ENCODE measurements around the gene KIAA0825.

KIAA0825 gene

DNA sequence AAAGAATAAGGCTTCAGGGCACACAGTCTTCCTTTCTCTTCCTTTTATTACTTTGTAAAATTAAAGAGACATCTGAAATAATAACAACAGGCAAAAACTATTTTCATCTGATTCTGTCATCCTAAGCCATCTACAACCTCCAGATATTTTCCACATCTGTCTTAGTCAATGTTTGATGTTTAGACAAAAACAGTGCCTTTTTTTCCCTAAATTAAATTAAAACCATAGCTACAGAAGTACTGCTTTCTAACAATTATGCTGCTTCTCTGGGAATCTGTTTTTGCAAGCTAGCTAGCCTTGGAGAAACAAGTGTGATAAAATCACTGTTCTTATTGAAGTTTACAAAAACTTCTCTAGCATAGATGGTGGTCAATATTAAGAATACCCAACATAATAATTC, 95.4 kb downstream of the KIAA0825 start:
- H3K27ac ChIP-seq (ENCODE audit: low read depth, low read length): no peak overlapping the region
- H3K9ac ChIP-seq (ENCODE audit: low read length): no peak overlapping the region
- no peaks in the 10 kb centered on the region for H3K27me3 ChIP-seq (ENCODE audit: control insufficient read depth, insufficient read depth, low read length)
- no peaks in the 10 kb centered on the region for H3K4me1 ChIP-seq (ENCODE audit: control insufficient read depth, insufficient read depth, low read length)
- H3K4me3 ChIP-seq (ENCODE audit: low read length): no peak overlapping the region
- H3K36me3 ChIP-seq (ENCODE audit: control insufficient read depth, insufficient read depth, low read length): no peaks in the 10 kb centered on the region

DNA sequence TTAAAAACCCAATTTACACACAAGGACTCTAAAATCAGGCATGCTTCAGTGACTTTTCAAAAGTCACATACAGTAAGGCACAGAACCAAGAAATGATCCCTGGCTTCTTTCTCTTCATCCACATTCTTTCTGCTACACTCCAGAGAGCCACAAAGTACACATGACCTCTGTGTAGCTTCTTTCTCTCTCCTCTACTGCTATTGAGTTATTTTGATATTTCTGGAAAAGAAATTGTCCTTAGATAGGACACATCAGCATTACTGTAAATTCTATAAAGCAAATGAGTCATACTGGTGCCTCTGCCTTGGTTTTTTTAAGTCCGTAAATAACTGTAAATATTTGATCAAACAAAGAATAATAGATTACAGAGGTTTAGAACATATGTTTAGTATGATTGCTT, 96.3 kb downstream of the KIAA0825 start:
- no peak overlapping the region for H3K4me3 ChIP-seq (ENCODE audit: low read length)
- no peaks in the 10 kb centered on the region for H3K27me3 ChIP-seq (ENCODE audit: control insufficient read depth, insufficient read depth, low read length)
- H3K27ac ChIP-seq (ENCODE audit: low read depth, low read length): no peak overlapping the region
- H3K4me1 ChIP-seq (ENCODE audit: control insufficient read depth, insufficient read depth, low read length): no peaks in the 10 kb centered on the region
- no peaks in the 10 kb centered on the region for H3K36me3 ChIP-seq (ENCODE audit: control insufficient read depth, insufficient read depth, low read length)
- H3K9ac ChIP-seq (ENCODE audit: low read length): no peak overlapping the region

- Histone ChIP-seq H3K4me1 (ENCODE audit: control insufficient read depth, insufficient read depth, low read length) (no peaks in the 10 kb centered on the region), H3K4me3 (ENCODE audit: low read length) (no peak overlapping the region), H3K9ac (ENCODE audit: low read length) (no peak overlapping the region), H3K36me3 (ENCODE audit: control insufficient read depth, insufficient read depth, low read length) (no peaks in the 10 kb centered on the region), H3K27ac (ENCODE audit: low read depth, low read length) (no peak overlapping the region), H3K27me3 (ENCODE audit: control insufficient read depth, insufficient read depth, low read length) (no peaks in the 10 kb centered on the region)
Measured at GRCh38 chr5:94517490-94518488, 100.6 kb downstream of the KIAA0825 start.

- Histone ChIP-seq H3K4me3 (ENCODE audit: low read length) (no peak overlapping the region), H3K36me3 (ENCODE audit: control insufficient read depth, insufficient read depth, low read length) (no peaks in the 10 kb centered on the region)
Measured at GRCh38 chr5:94516148-94516547, 102.3 kb downstream of the KIAA0825 start.

DNA sequence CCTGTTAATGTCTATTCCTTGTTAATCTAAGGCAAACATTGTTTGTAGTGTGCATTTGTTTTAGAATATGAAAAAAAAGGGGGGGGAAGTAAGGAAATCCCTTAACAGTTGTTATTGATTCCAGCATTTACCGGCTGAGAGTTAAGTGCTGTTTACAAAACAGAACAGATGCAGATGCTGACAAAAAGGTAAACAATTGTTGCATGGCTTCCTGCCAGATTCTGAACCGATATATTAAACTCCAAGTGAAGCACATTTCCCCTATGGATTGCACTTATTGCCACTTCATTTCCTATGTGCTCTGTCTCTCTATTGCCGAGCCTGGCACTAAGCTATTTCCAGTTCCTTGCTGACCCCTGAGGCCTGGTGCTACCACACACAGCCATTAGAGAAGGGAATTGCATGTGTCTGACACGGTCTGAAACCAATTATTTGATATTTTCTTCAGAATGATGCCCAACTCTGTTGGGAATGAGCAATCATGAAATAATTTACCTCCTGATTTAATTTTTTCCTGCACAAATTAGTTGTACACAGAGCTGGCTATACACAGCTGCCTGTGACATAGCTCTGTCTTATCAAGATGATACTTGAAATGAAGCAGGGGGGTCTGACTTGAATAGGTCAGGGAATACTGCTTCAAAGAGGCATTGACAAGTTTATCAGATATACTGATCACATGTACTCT, 109.8 kb downstream of the KIAA0825 start:
- H3K36me3 ChIP-seq (ENCODE audit: control insufficient read depth, insufficient read depth, low read length): no peaks in the 10 kb centered on the region
- no peaks in the 10 kb centered on the region for H3K4me1 ChIP-seq (ENCODE audit: control insufficient read depth, insufficient read depth, low read length)
- H3K27me3 ChIP-seq (ENCODE audit: control insufficient read depth, insufficient read depth, low read length): no peaks in the 10 kb centered on the region
- H3K9ac ChIP-seq (ENCODE audit: low read length): no peak overlapping the region
- H3K27ac ChIP-seq (ENCODE audit: low read depth, low read length): no peak overlapping the region
- no peak overlapping the region for H3K4me3 ChIP-seq (ENCODE audit: low read length)

More at GRCh38 chr5:94516148-94516547, 102.3 kb downstream of the KIAA0825 start:
- H3K9ac ChIP-seq (ENCODE audit: low read length): no peak overlapping the region
- no peaks in the 10 kb centered on the region for H3K4me1 ChIP-seq (ENCODE audit: control insufficient read depth, insufficient read depth, low read length)
- no peaks in the 10 kb centered on the region for H3K27me3 ChIP-seq (ENCODE audit: control insufficient read depth, insufficient read depth, low read length)
- no peak overlapping the region for H3K27ac ChIP-seq (ENCODE audit: low read depth, low read length)

GRCh38 chr5:94505327-94506068, 112.9 kb downstream of the KIAA0825 start:
- H3K27ac ChIP-seq (ENCODE audit: low read depth, low read length): no peak overlapping the region
- no peak overlapping the region for H3K4me3 ChIP-seq (ENCODE audit: low read length)

GRCh38 chr5:94503677-94504076, 114.7 kb downstream of the KIAA0825 start:
- Histone ChIP-seq H3K36me3 (ENCODE audit: control insufficient read depth, insufficient read depth, low read length) (no peaks in the 10 kb centered on the region), H3K27ac (ENCODE audit: low read depth, low read length) (no peak overlapping the region), H3K4me3 (ENCODE audit: low read length) (no peak overlapping the region)

More at GRCh38 chr5:94505327-94506068, 112.9 kb downstream of the KIAA0825 start:
- Histone ChIP-seq H3K27me3 (ENCODE audit: control insufficient read depth, insufficient read depth, low read length) (no peaks in the 10 kb centered on the region), H3K9ac (ENCODE audit: low read length) (no peak overlapping the region), H3K4me1 (ENCODE audit: control insufficient read depth, insufficient read depth, low read length) (no peaks in the 10 kb centered on the region), H3K36me3 (ENCODE audit: control insufficient read depth, insufficient read depth, low read length) (no peaks in the 10 kb centered on the region)

GRCh38 chr5:94501365-94501764, 117.0 kb downstream of the KIAA0825 start:
- H3K27me3 ChIP-seq (ENCODE audit: control insufficient read depth, insufficient read depth, low read length): no peaks in the 10 kb centered on the region
- H3K27ac ChIP-seq (ENCODE audit: low read depth, low read length): no peak overlapping the region
- no peaks in the 10 kb centered on the region for H3K4me1 ChIP-seq (ENCODE audit: control insufficient read depth, insufficient read depth, low read length)
- no peaks in the 10 kb centered on the region for H3K36me3 ChIP-seq (ENCODE audit: control insufficient read depth, insufficient read depth, low read length)
- H3K4me3 ChIP-seq (ENCODE audit: low read length): no peak overlapping the region
- H3K9ac ChIP-seq (ENCODE audit: low read length): no peak overlapping the region

More at GRCh38 chr5:94503677-94504076, 114.7 kb downstream of the KIAA0825 start:
- Histone ChIP-seq H3K4me1 (ENCODE audit: control insufficient read depth, insufficient read depth, low read length) (no peaks in the 10 kb centered on the region), H3K27me3 (ENCODE audit: control insufficient read depth, insufficient read depth, low read length) (no peaks in the 10 kb centered on the region), H3K9ac (ENCODE audit: low read length) (no peak overlapping the region)

- Histone ChIP-seq H3K27ac (ENCODE audit: low read depth, low read length) (no peak overlapping the region), H3K36me3 (ENCODE audit: control insufficient read depth, insufficient read depth, low read length) (no peaks in the 10 kb centered on the region), H3K4me1 (ENCODE audit: control insufficient read depth, insufficient read depth, low read length) (no peaks in the 10 kb centered on the region), H3K4me3 (ENCODE audit: low read length) (no peak overlapping the region), H3K9ac (ENCODE audit: low read length) (no peak overlapping the region), H3K27me3 (ENCODE audit: control insufficient read depth, insufficient read depth, low read length) (no peaks in the 10 kb centered on the region)
Measured at GRCh38 chr5:94499806-94500205, 118.6 kb downstream of the KIAA0825 start.

- no peaks in the 10 kb centered on the region for H3K27me3 ChIP-seq (ENCODE audit: control insufficient read depth, insufficient read depth, low read length)
- H3K27ac ChIP-seq (ENCODE audit: low read depth, low read length): no peak overlapping the region
- H3K36me3 ChIP-seq (ENCODE audit: control insufficient read depth, insufficient read depth, low read length): no peaks in the 10 kb centered on the region
- no peaks in the 10 kb centered on the region for H3K4me1 ChIP-seq (ENCODE audit: control insufficient read depth, insufficient read depth, low read length)
- no peak overlapping the region for H3K9ac ChIP-seq (ENCODE audit: low read length)
- no peak overlapping the region for H3K4me3 ChIP-seq (ENCODE audit: low read length)
Measured at GRCh38 chr5:94498199-94498598, 120.2 kb downstream of the KIAA0825 start.

DNA sequence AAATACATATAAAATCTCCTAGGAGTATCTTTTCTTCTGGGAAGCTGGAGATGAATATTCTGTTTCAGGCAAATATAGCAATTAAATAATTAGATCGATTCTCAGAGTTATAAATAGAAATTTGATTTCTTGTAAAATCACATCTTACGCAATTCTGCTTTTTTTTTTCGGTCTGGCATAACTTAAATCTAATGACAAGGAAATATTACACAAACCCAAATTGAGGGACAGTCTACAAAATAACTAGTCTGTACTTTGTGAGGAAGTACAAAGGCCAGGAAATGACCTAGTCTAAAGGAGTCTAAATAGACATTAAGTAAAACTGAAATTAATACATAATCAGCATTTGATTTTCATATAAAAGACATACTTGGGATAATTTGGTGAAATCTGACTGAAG, 133.3 kb downstream of the KIAA0825 start:
- Histone ChIP-seq H3K27ac (ENCODE audit: low read depth, low read length) (no peak overlapping the region), H3K4me1 (ENCODE audit: control insufficient read depth, insufficient read depth, low read length) (no peaks in the 10 kb centered on the region)

DNA sequence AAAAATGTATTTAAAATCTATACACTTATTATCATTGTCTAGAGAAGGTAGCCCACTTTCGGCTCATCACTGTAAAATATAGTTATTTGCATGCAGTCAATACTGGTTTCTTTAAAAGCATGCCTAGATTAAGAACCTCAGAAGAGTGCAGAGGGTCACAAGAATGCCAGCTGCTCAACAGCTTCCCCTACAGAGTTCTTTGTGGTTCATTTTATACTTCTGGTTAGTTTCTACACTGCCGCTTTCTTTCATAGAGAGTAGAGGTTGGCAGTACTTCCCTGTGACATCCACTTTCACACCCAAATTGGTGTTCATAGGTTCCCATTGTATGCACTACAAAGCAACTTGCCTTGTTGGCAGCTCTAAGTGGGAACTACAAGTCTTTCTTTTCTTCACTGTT, 137.3 kb downstream of the KIAA0825 start:
- Histone ChIP-seq H3K27me3 (ENCODE audit: control insufficient read depth, insufficient read depth, low read length) (no peaks in the 10 kb centered on the region), H3K4me1 (ENCODE audit: control insufficient read depth, insufficient read depth, low read length) (no peaks in the 10 kb centered on the region), H3K9ac (ENCODE audit: low read length) (no peak overlapping the region), H3K36me3 (ENCODE audit: control insufficient read depth, insufficient read depth, low read length) (no peaks in the 10 kb centered on the region), H3K27ac (ENCODE audit: low read depth, low read length) (no peak overlapping the region), H3K4me3 (ENCODE audit: low read length) (no peak overlapping the region)

More for the DNA sequence above, 133.3 kb downstream of the KIAA0825 start:
- H3K9ac ChIP-seq (ENCODE audit: low read length): no peak overlapping the region
- H3K4me3 ChIP-seq (ENCODE audit: low read length): no peak overlapping the region
- H3K27me3 ChIP-seq (ENCODE audit: control insufficient read depth, insufficient read depth, low read length): no peaks in the 10 kb centered on the region
- H3K36me3 ChIP-seq (ENCODE audit: control insufficient read depth, insufficient read depth, low read length): no peaks in the 10 kb centered on the region

Measured in rectal smooth muscle tissue (tissue), 1 donor.